ENCODE measurements around the gene MAGEA9B.
"Not testable (repeated sequence)": the region's sequence is repeated elsewhere in the genome, so short reads cannot be mapped to it uniquely, and the experiment has no call there.

Gene MAGEA9B

GRCh38 chrX:149541521-149542047 is 45.7 kb downstream of the MAGEA9B start:
- H3K4me3 ChIP-seq (ENCODE audit: low read length), result peak overlapping the region; percentile 73
- no peak for TF ChIP-seq ZNF274 (IDR thresholded peaks at IDR 0.05; ENCODE audit: low read depth, low read length)

DNA sequence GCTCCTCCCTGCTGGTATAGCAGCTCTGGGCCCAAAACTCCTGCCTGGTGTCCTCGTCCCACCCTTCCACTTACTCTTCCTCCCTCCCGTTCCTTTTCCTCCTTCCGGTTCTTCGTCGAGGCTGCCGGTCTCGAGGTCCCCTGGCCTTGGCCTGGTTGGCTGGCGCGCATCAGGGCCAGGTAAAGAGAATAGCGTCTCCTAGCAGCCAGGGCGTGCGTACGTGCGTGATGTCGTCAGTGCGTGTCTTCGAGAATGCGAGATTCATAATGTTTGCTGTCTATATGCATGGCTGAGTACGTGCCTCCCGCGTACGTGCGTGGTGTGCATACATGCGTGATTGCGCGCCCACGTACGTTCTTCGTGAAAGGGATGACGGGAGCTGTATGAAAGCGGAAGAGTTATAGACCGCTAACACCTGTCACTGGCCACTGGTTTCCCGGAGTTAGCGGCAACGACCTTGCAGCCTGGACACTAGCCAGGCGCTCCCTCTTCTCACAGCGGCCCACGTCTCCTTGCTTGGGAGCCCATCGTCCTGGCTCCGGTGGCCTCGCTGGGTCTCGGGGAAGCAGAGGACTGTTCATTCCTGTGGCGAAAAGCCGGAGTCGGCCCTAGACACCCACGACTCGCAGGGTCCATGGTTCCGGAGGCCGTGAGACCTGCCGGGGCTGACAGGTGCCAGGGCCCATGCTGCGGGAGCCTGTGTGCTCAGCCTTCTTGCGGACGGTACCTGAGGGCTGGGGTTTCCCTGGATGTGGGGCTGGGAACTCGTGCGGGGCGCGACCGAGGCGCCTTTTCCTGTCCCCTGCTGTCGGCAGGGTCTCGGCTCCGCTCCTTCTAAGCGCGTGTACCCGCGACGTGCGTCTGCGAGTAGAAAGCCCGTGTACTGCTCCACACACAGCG is 46.4 kb downstream of the MAGEA9B start, which contains the start of gene EOLA1:
Gene EOLA1 (plus strand): TSS at position 392 of the 900 bp plus-strand sequence. CDS start 4,619 bp downstream, outside the sequence.
- peak within 1 kb of the TSS; percentile 78 for H3K4me3 ChIP-seq (ENCODE audit: low read length)
- no peak for TF ChIP-seq ZNF274 (IDR thresholded peaks at IDR 0.05; ENCODE audit: low read depth, low read length)

DNA sequence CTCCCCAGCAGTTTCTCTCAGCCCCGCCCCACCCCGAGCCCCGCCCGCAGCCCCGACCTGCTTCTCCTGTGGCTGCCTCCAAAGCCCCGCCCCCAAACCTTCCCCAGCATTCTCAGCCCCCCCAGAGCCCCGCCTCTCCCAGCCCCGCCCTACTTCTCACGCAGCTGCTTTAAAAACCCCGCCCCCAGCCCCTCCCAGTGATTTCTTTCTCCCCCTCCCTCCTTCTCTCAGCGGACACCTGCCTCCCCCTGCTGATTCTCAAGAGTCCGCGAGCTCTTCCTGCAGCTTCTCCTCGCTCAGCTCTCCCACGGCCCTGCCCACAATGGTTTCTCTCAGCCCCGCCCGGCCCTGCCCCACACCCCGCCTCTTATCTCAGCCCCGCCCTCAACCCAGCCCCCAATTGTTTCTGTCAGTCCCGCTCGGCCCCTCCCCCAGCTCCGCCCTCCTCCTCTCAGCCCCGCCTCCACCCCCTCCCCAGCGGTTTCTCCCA is 47.1 kb downstream of the MAGEA9B start:
- peak overlapping the region; percentile 73; the same call in 1 of the 2 replicates for H3K4me3 ChIP-seq (ENCODE audit: low read length)
- no peak for TF ChIP-seq ZNF274 (IDR thresholded peaks at IDR 0.05; ENCODE audit: low read depth, low read length)

GRCh38 chrX:149539283-149540130 is 47.8 kb downstream of the MAGEA9B start:
- H3K4me3 ChIP-seq (ENCODE audit: low read length), result peak overlapping the region; percentile 78
- TF ChIP-seq ZNF274 (IDR thresholded peaks at IDR 0.05; ENCODE audit: low read depth, low read length), result no peak

DNA sequence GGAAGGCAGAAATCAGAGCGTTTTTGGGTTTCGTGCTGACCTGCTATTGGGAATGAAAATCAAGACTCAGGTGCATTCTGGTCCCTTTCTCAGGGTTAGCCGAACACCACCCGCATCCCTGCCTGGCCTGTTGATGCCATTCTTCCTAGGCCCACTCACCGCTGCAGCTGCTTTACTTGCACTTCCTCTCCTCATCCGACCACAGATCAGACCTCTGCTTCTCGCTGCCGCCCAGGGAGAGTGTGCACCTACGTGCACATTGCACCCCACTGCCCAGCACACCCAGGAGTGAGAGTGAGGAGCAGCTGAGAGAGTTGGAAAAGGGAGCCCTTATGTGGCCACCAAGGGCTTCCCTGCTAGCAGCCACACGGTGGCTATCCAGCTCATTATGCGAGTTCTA is 49.8 kb downstream of the MAGEA9B start:
- H3K4me3 ChIP-seq (ENCODE audit: low read length), result not testable (repeated sequence)

DNA sequence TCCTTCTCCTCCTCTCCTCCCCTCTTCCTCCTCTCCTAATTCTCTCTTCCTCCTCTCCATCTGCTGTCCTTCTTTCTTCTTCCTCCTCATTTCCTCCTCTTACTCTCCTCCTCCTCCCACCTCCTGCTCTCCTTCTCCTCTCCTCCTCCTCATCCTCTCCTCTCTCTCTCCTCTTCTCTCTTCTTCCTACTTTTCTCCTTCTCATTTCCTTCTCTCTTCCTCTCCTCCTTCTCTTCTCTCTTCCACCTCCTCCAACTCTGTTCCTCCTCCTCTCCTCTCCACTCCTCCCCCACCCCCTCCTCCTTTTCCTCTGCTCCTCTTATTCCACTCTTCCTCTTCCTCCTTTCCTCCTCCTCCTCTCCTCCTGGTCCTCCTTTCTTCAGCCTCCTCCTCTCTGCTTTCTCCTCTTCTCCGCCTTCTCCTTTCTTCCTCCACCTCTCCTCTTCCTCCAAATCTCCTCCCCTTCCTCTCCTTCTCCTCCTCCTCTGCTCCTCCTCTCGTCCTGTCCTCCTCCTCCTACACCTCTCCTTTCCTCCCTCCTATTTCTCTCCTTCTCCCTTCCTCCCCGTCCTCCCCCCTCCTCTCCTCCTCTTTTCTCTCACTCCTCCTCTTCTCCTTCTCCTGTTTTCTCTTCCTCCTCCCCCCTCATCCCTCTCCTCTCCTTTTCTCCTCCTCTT is 52.2 kb downstream of the MAGEA9B start:
- H3K4me3 ChIP-seq (ENCODE audit: low read length), result not testable (repeated sequence)

- not testable (repeated sequence) for H3K4me3 ChIP-seq (ENCODE audit: low read length)
These were observed 53.3 kb downstream of the MAGEA9B start for GRCh38 chrX:149533999-149534398.

DNA sequence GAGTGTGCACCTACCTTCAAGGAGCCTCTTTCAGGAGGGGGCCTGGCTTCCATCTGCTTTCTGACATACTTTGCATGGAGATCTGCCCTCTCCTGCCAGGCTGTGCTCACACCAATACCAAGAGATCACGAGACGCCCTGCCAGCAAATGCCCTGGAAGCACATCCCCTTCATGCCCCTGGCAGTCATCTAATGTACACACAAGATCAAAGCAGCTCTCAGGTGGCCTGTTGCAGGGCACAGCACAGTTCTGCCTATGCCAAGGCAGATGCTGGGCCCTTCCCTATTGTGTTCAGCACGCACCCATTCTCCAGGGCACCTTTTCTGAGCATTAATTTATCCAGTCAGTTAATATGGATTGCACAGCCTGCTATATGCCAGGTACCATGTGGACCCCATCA is 54.4 kb downstream of the MAGEA9B start:
- not testable (repeated sequence) for H3K4me3 ChIP-seq (ENCODE audit: low read length)
